Renal cortical epithelial cell (primary cell): Measurements from ENCODE around the gene CXCL1. TPM values are rescaled to one million over a fixed set of nuclear protein-coding genes. Genes with fewer than 3 reads are reported as not detected.

Experiments used
- DNase-seq: peaks from one replicate; pipeline ENCODE4 v3.0.0-alpha.2; 2011; ENCODE audit warnings: low read depth
- total RNA-seq: library from RNA; depleted of rRNA; stranded (reverse); fragments of >200 nt; gene quantifications from 2 replicates; pipeline ENCODE4 v1.2.3, GENCODE V29; 2014

CXCL1 gene
- total RNA-seq, 1 donor from 2014 or later: 194 TPM

- no peak for DNase-seq
These were observed 17.9 kb upstream of the CXCL1 start for GRCh38 chr4:73851293-73851692.

- no peak for DNase-seq
These were observed 16.4 kb upstream of the CXCL1 start for GRCh38 chr4:73852771-73853170.

GRCh38 chr4:73853246-73853704 lies 15.9 kb upstream of the CXCL1 start, which contains the start of gene PF4V1:
Gene PF4V1 (plus strand): TSS chr4:73853296. CDS start chr4:73853363, 67 bp downstream.
- DNase-seq: no peak

- DNase-seq: no peak
These were observed 15.3 kb upstream of the CXCL1 start for GRCh38 chr4:73853718-73854473.

- peak; percentile 80 for DNase-seq
These were observed 13.8 kb upstream of the CXCL1 start for GRCh38 chr4:73855406-73855805.

- DNase-seq: peak; percentile 95
These were observed 12.7 kb upstream of the CXCL1 start for GRCh38 chr4:73856518-73856917.

- peak; percentile 73 for DNase-seq
These were observed 9.5 kb upstream of the CXCL1 start for GRCh38 chr4:73859614-73860088.

GRCh38 chr4:73860181-73860580 lies 9.0 kb upstream of the CXCL1 start:
- DNase-seq: peak; percentile 86

- no peak for DNase-seq
These were observed 8.3 kb upstream of the CXCL1 start for GRCh38 chr4:73860917-73861316.

- DNase-seq: peak; percentile 49
These were observed 6.9 kb upstream of the CXCL1 start for GRCh38 chr4:73862322-73862721.

- DNase-seq: peak; percentile 65
These were observed 4.8 kb upstream of the CXCL1 start for GRCh38 chr4:73864365-73864764.

GRCh38 chr4:73864961-73865360 lies 4.2 kb upstream of the CXCL1 start:
- no peak for DNase-seq

- no peak for DNase-seq
These were observed 3.6 kb upstream of the CXCL1 start for GRCh38 chr4:73865431-73866096.

- peak; percentile 46 for DNase-seq
These were observed 2.9 kb upstream of the CXCL1 start for GRCh38 chr4:73866246-73866645.

- peak; percentile 91 for DNase-seq
These were observed 1.4 kb upstream of the CXCL1 start for GRCh38 chr4:73867783-73868182.

- peak; percentile 18 for DNase-seq
These were observed 725 bp upstream of the CXCL1 start for GRCh38 chr4:73868206-73869129.

GRCh38 chr4:73870260-73870659 lies 1.1 kb downstream of the CXCL1 start:
- DNase-seq: peak; percentile 65

GRCh38 chr4:73870768-73871167 lies 1.6 kb downstream of the CXCL1 start:
- DNase-seq: peak; percentile 19

GRCh38 chr4:73871511-73872310 lies 2.5 kb downstream of the CXCL1 start:
- peak; percentile 72 for DNase-seq

- DNase-seq: peak; percentile 67
These were observed 3.3 kb downstream of the CXCL1 start for GRCh38 chr4:73872316-73873108.
